Lower leg skin (tissue), 3 donors: ENCODE data around the gene COTL1.
"Not testable (repeated sequence)": the region's sequence is repeated elsewhere in the genome, so short reads cannot be mapped to it uniquely, and the experiment has no call there.

ENCODE experiments used
- CTCF ChIP-seq, 3 donors: fragments of 450-650 bp; IDR thresholded peaks; one replicate each; pipeline ENCODE4 v1.5.1; 2016; ENCODE audit warnings: antibody characterized with exemption in 3 of 3, mild to moderate bottlenecking in 3 of 3, moderate library complexity in 2 of 3
- POLR2A ChIP-seq, 2 donors: fragments of 450-650 bp; IDR thresholded peaks; one replicate each; pipeline ENCODE4 v1.6.1; 2016 to 2017; ENCODE audit warnings: antibody characterized with exemption in 2 of 2, mild to moderate bottlenecking in 1 of 2, moderate library complexity in 1 of 2

GRCh38 chr16:84632862-84633261, 15.0 kb upstream of the COTL1 start:
- TF ChIP-seq CTCF, POLR2A (IDR thresholded peaks at IDR 0.05): not testable (repeated sequence)
